Measurements from ENCODE around the gene ZBTB47. TPM values are rescaled to one million over a fixed set of nuclear protein-coding genes. Genes with fewer than 3 reads are reported as not detected.
A peak's percentile ranks its signal among the peaks of the same experiment; 100 is the strongest.

ZBTB47 gene
- polyA plus RNA-seq, 1 donor from 2014 or later: 4.8 TPM

DNA sequence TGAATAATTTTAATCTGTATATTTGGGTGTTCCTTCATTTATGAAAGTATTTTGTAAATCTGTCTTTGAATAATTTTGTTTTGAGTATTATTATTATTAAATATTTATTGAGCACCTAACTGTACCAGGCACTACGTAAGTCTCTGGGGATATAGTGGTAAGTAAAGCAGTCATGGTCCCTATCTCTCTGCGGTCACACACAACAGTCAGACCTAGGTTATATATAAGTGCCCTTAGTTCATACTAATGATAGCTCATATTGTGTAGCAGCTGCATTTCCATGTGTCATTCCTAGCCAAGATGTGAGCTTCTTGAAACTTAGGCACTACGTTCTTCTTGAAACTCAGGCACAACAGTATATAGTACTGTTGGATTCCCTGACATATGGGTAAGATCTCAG lies 40.6 kb upstream of the ZBTB47 start:
- Histone ChIP-seq H3K27ac (ENCODE audit: low read length) (no peak overlapping the region), H3K27me3 (ENCODE audit: insufficient read depth, low read depth, low read length) (no peaks in the 10 kb centered on the region), H3K4me2 (ENCODE audit: low read length) (no peak overlapping the region), H3K9ac (ENCODE audit: low read length) (no peak overlapping the region), H3K36me3 (ENCODE audit: insufficient read depth, low read length) (no peaks in the 10 kb centered on the region), H2AFZ (ENCODE audit: low read depth, low read length) (no peak overlapping the region), H3K4me3 (ENCODE audit: low read length) (no peak overlapping the region), H3K9me3 (ENCODE audit: low read length) (no peaks in the 10 kb centered on the region), H4K20me1 (ENCODE audit: insufficient read depth) (no peaks in the 10 kb centered on the region), H3K79me2 (replicated peaks; ENCODE audit: insufficient read depth, low read length) (peaks cover 83% of the 10 kb centered on the region), H3K9me2 (ENCODE audit: insufficient read depth, low read length) (no peaks in the 10 kb centered on the region), H3F3A (ENCODE audit: insufficient read depth, low read length, poor library complexity, severe bottlenecking) (no peaks in the 10 kb centered on the region)
- TF ChIP-seq RAD21 (conservative IDR thresholded peaks at IDR 0.05): no peak
- TF ChIP-seq, protein P1, sequence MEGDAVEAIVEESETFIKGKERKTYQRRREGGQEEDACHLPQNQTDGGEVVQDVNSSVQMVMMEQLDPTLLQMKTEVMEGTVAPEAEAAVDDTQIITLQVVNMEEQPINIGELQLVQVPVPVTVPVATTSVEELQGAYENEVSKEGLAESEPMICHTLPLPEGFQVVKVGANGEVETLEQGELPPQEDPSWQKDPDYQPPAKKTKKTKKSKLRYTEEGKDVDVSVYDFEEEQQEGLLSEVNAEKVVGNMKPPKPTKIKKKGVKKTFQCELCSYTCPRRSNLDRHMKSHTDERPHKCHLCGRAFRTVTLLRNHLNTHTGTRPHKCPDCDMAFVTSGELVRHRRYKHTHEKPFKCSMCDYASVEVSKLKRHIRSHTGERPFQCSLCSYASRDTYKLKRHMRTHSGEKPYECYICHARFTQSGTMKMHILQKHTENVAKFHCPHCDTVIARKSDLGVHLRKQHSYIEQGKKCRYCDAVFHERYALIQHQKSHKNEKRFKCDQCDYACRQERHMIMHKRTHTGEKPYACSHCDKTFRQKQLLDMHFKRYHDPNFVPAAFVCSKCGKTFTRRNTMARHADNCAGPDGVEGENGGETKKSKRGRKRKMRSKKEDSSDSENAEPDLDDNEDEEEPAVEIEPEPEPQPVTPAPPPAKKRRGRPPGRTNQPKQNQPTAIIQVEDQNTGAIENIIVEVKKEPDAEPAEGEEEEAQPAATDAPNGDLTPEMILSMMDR (IDR thresholded peaks at IDR 0.05; ENCODE audit: poor library complexity, severe bottlenecking): no peak
- TF ChIP-seq SMC3 (conservative IDR thresholded peaks at IDR 0.05; ENCODE audit: poor library complexity): no peak
- no peak for TF ChIP-seq MXI1 (conservative IDR thresholded peaks at IDR 0.05; ENCODE audit: poor library complexity, severe bottlenecking)
- no peak for TF ChIP-seq TAF1 (IDR thresholded peaks at IDR 0.05; ENCODE audit: low read depth)
- no peak for TF ChIP-seq POLR2AphosphoS5 (IDR thresholded peaks at IDR 0.05)
- TF ChIP-seq, protein P2, sequence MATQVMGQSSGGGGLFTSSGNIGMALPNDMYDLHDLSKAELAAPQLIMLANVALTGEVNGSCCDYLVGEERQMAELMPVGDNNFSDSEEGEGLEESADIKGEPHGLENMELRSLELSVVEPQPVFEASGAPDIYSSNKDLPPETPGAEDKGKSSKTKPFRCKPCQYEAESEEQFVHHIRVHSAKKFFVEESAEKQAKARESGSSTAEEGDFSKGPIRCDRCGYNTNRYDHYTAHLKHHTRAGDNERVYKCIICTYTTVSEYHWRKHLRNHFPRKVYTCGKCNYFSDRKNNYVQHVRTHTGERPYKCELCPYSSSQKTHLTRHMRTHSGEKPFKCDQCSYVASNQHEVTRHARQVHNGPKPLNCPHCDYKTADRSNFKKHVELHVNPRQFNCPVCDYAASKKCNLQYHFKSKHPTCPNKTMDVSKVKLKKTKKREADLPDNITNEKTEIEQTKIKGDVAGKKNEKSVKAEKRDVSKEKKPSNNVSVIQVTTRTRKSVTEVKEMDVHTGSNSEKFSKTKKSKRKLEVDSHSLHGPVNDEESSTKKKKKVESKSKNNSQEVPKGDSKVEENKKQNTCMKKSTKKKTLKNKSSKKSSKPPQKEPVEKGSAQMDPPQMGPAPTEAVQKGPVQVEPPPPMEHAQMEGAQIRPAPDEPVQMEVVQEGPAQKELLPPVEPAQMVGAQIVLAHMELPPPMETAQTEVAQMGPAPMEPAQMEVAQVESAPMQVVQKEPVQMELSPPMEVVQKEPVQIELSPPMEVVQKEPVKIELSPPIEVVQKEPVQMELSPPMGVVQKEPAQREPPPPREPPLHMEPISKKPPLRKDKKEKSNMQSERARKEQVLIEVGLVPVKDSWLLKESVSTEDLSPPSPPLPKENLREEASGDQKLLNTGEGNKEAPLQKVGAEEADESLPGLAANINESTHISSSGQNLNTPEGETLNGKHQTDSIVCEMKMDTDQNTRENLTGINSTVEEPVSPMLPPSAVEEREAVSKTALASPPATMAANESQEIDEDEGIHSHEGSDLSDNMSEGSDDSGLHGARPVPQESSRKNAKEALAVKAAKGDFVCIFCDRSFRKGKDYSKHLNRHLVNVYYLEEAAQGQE (IDR thresholded peaks at IDR 0.05; ENCODE audit: borderline replicate concordance): no peak
- no peak for TF ChIP-seq EP300 (conservative IDR thresholded peaks at IDR 0.05; ENCODE audit: poor library complexity, severe bottlenecking)
- no peak for TF ChIP-seq EZH2 (IDR thresholded peaks at IDR 0.05; ENCODE audit: borderline replicate concordance, insufficient read depth, low read length, poor library complexity, severe bottlenecking)

DNA sequence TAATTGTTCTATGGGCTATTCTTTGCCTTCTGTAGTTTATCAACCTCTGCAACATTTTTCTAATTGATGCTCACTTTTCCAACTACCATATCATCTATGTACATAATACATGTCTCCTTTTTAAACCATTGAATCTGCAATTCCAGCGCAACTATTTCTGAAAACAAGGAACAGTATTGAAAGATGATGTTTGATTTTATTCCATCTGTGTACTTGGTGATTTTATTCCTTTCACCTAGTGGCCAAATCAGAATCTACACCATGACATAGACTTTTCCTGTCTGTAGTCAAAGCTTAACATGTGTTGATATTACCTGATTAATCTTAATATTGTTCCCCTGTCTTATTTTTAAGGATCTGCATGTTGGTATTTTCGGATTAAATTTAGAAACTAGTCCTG lies 40.0 kb upstream of the ZBTB47 start:
- Histone ChIP-seq H3K27me3 (ENCODE audit: insufficient read depth, low read depth, low read length) (no peaks in the 10 kb centered on the region), H3K27ac (ENCODE audit: low read length) (no peak overlapping the region), H3K4me3 (ENCODE audit: low read length) (no peak overlapping the region), H2AFZ (ENCODE audit: low read depth, low read length) (no peak overlapping the region), H3K9me2 (ENCODE audit: insufficient read depth, low read length) (no peaks in the 10 kb centered on the region), H3K4me2 (ENCODE audit: low read length) (no peak overlapping the region), H3K36me3 (ENCODE audit: insufficient read depth, low read length) (no peaks in the 10 kb centered on the region), H4K20me1 (ENCODE audit: insufficient read depth) (no peaks in the 10 kb centered on the region), H3K9ac (ENCODE audit: low read length) (no peak overlapping the region), H3F3A (ENCODE audit: insufficient read depth, low read length, poor library complexity, severe bottlenecking) (no peaks in the 10 kb centered on the region), H3K79me2 (replicated peaks; ENCODE audit: insufficient read depth, low read length) (peaks cover 78% of the 10 kb centered on the region), H3K9me3 (ENCODE audit: low read length) (no peaks in the 10 kb centered on the region)
- TF ChIP-seq, protein P1 (IDR thresholded peaks at IDR 0.05; ENCODE audit: poor library complexity, severe bottlenecking): peak; percentile 41
- TF ChIP-seq, protein P2 (IDR thresholded peaks at IDR 0.05; ENCODE audit: borderline replicate concordance): no peak
